UCSD-AML1 (cell line): ENCODE results near the gene LGALS9B.
"Not testable (repeated sequence)": the region's sequence is repeated elsewhere in the genome, so short reads cannot be mapped to it uniquely, and the experiment has no call there.

Experiments
- DNase-seq: peaks from one replicate; lab custom pipeline; 2025; ENCODE audit not compliant: unreplicated experiment; lab: John Stamatoyannopoulos, UW

Gene LGALS9B

DNA sequence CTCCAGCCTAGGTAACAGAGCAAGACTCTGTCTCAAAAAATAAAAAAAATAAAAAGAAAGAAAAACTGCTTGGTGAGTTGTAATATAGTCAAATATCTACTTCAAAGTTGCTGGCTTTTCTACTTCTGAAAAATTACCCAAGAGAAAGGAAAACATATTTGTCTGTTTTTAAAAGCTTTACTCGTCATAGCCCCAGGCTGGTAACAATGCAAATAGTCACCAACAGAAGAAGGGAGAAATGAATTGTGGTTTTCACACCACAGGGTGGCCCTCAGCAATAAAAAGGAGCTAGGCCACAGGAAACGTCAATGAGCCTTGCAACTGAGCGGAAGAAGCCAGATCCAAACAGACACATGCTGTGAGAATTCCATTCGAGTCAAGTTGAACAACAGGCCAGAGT lies 1.8 kb upstream of the LGALS9B start:
- not testable (repeated sequence) for DNase-seq

DNA sequence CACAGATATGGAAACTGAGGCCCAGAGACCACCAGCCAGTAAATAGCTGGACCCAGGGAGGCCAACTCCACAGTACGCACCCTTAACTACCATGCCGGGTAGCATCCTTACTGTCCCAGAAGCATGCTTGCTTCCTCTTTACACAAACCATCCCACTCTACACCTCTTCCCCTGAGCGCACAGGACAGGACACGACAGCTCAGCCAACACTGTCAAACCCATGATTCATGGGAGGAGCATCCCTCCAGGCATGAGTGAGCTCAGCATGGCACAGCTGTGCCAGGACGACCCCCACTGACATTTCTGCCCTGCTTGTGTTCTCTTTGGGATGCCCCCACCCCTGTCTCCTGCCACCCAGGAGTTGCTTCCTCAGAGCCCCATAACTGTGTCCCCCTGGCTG lies 340 bp downstream of the LGALS9B start:
- DNase-seq = not testable (repeated sequence)

DNA sequence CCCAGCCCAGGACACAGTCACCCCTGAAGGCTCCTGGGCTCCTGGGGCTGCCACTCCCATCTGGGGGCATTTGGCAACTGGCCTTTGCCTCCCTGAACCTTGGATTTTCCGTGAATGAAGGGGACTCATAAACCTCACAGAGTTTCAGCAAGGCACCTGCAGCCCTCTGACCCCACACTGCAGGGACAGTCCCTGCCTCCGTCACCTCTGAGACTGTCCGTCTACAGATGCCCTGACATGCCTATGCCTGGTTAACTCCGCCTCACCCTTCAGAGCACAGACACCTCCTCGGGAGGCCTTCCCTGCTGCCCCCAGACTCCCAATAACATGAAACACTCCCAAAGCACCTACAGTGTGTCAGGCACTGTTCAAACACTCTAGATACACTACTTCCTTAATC lies 786 bp downstream of the LGALS9B start:
- DNase-seq = not testable (repeated sequence)

DNA sequence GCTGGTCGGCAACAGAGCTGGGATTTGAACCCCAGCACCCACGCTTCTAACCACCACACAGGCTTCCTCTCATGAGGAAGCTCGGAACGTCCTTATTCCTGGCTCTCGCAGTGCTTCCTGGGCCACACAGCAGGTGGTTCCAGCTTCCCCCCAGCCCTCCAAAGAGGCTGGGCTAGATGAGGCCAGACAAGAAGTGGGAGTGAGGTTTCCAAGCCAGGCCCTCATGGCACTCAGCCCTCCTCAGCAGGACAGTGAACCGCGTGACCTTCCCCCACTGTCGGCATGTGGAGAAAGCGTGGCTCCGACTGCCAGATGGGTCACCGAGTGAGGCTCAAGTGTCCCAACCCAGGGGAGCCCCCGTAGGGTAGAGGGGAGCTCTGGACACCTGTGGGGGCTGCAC lies 1.8 kb downstream of the LGALS9B start:
- DNase-seq = not testable (repeated sequence)

DNA sequence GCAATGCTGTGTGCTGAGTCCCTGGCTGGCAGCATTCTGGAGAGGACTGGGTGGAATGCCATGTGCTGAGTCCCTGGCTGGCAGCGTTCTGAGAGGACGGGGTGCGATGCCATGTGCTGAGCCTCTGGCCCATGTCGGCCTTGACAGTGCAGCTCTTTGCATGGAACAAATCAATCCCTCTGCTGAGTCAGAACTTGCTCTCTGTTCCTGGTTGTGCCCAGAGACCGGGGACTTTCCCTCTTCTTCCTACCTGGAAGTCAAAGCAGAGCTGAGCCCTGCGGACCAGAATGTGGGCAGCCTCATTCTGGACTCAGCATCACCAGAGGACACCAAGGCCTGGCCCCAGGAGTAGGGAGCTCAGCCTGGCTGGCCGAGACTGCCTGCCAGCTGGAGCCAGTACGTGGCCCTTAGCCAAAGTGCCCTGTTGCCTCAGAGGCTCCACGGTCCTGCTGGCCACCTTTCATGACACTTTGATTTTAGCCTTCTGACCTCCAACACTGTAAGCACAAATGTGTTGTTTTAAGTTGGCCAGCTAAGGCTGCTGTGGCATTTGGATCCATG lies 2.4 kb downstream of the LGALS9B start:
- not testable (repeated sequence) for DNase-seq

DNA sequence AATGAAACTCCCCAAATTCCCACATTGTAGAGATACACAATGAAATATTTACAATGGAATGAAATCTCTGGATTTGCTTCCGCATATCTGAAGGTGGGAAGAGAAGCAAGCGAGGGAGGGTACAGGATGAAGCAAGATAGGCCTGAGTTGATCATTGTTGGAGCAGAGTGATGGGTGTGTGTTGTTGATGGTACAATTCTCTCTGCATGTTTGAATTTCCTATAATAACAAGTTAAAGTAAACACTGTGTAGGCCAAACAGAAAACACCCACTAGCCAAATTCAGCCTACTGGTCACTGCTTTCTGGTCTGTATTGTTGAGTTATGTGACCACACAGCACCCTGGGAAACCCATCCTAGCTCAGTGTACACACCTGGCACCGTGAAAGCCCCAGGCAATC lies 5.2 kb downstream of the LGALS9B start:
- DNase-seq = not testable (repeated sequence)

DNA sequence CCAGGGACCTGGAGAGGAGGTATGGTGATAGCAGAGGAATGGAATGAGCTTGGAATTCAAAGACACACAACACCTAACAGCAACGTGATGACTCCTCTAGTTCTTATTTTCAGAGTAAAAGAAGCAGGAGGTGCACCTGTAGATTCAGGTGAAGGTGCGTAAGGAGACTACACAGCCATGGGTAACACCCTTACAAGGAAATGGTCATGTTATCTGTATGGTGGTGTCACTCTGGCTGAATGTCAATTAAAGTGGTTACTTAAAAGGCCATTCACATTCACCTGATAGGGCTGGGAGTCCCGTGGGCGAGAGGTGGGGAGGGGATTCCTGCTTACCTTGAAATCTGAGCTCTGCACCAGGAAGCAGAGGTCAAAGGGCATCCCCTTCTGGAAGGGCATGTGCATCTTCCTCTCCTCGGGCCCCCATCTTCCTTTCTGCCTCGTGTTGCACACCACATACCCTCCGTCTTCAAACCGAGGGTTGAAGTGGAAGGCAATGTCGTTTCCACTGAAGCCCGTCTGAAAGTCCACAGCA lies 9.4 kb downstream of the LGALS9B start:
- DNase-seq = not testable (repeated sequence)

DNA sequence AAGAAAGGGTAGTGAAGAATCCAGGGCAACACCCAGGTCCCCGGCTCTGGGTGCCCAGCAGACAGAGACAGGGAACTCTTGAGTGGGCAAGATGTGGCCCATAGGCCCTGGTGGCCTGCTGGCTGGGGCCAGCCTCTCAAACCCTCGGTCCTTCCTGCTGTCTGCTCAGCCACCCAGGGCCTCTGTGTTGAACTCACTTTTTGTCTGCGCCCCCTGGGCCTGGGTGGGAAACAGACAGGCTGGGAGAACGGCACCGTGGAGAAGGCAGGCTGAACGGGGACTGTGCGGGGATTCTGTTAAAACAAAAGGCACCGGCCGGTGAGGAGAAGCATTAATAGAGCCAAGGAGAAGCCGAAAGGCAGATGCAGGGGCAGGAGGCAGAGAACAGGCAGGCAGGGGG lies 12.2 kb downstream of the LGALS9B start:
- not testable (repeated sequence) for DNase-seq

DNA sequence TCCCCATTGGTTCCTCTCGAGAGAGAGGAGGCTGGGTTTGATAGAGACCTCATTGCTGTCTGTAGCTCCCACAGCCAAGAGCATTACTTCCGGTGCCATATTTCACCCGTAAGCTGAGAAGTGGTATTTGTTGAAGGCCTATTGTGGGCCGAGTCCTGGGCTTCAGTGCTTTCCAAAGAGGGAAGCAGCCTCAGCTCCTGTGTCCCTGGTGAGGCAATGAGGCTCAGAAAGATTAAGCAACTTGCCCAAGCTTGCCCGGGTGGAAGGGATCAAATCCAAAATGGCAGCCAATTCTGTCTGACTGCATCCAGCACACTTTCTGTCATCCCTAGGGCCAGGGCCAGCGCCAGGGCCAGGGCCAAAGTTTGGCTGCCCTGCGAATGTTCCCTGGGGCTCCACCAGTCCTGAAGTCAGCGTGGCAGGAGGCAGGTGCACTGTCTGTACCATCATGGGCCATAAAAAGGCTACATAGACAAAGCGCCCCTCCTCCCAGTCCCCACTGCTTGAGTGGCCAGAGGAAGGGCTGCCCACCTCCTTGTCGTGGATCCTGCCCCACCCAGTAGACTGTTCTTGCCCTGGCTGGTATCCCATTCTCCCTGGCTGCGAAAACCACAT lies 13.4 kb downstream of the LGALS9B start:
- not testable (repeated sequence) for DNase-seq

DNA sequence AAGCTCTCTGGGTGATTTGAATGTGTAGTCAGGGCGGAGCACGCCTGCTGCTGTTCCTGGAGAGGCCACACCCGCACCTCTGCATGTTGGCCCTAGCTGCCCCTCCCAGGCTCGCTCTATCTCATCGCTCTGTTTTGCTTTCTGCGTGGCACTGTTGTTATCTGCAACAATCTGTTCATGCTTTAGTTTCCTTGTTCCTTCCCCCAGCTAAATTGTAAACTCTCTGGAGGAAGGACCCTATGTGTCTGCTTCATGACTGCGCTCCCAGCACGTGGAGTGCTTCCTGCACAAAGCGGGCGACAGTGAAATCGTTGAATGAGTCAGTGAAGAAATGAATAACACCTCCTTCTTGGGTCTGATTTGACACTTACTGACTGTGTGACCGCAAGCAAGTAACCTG lies 16.5 kb downstream of the LGALS9B start:
- not testable (repeated sequence) for DNase-seq

DNA sequence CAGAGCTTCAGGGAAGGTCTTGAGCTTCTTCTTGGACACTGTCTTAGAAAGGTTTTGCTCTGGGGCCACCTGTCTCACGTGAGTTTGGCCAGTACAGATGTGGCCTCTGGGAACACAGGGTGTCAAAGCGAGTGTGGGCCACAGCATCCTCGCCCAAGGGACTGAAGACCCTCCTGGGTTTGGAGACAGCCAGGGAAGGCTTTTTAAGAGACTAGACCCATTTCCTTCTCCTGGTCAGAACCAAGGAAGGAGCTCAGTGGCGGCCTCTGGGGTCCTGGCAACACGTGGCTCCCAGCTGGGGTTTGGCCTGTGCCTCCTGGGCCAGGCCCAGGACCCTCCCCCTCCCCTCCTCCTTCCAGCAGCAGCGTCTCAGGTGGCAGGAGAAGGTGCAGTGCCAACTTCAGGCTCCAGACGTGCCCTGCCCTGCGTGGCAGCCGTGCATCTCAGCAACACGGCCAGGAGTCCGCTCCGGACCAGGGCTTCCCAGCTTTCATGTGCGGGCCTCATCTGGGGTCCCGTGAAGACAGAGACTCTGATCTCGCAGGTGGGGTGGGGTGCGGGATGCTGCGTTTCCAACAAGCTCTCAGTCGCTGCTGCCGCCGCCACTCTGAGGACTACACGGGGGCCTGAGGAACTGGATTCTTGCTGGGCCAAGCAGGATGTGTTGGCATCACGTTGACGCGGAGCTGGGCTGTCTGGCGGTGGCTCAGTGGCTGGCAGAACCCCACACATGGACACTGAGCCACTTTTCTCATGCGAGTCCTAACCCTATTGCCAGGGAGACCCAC lies 19.6 kb downstream of the LGALS9B start:
- not testable (repeated sequence) for DNase-seq

DNA sequence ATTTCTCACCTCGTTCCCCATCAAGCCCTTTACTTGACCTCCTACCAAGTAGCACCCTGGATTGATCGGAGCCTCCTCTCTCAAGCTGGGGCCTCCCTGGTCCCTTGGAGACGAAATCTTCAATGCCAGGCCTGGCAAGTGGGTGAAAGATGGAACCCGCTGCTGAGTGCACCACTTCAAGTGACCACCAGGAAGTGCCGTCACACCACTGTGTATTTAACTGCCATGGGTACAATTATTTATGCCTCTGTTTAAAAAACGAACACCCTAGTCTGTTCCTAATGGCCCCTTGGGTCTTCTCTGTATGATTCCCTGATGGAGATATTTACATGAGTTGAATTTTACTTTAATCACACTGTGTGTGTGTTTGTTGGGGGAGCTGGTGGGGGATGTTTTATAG lies 20.4 kb downstream of the LGALS9B start:
- not testable (repeated sequence) for DNase-seq

DNA sequence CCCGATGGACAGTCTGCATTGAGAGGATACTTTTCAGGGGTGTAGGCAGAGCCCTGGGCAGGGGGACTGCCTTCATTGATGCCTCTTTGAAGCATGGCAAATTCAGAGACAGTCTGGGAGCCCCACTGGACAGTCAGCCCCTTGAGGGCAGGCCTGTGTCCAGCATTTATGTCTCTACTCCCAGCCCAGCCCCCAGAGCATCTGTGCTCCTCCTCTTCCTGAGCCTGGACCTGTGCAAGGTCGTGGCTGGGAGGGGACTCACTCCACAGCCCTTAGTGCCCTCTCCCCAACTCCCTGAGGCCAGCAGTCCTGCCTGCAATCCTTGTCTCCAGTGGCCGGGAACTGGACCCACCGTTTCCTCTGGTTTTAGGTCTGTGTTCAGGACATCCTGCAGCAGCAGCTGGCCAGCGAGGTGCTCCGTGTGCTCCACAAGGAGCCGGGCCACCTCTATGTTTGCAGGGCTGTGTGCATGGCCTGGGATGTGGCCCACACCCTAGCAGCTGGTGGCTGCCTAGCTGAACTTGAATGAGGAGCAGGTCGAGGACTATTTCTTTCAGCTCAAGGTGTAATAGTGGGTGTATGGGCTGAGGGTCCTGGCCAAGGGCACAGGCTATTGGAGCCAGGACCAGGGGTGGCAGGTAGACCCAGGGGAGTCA lies 22.6 kb downstream of the LGALS9B start:
- not testable (repeated sequence) for DNase-seq

DNA sequence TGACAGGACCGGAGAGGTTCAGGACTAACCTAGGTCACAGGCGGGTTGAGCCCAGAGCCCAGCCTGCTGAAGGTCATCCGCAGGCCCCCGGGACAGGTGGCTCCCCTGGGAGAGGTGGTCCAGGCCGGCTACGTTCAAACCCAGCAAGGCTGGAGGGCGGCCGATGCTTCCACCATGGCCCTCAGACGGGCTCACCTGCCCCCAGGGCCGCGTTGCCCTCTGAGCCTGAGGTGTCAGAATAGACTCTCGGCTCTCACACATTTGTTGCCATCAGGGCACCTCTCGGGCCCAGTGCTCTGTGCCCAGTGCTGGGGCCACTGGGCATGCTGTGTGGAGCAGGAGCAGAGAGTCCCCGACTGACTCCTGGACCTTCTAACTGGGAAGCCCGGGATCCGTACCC lies 23.2 kb downstream of the LGALS9B start:
- not testable (repeated sequence) for DNase-seq

DNA sequence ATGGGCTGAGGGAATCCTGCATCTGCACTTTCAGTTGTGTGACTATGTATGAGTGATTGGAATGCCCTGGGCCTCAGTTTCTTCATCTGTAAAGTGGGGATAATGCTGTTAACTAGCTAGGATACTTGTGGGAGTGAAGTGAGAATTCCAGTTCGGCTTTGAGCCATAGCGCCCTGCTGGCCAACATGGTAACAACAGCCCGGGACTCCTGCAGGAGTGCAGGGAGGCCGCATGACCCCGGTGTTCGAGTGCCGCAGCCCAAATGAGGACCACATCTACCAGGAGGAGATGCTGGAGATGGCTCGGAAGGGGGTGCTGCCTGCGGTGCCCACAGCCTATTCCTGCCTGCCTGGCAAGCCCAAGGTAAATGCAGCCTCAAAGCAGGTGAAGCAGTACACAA lies 23.7 kb downstream of the LGALS9B start:
- not testable (repeated sequence) for DNase-seq

DNA sequence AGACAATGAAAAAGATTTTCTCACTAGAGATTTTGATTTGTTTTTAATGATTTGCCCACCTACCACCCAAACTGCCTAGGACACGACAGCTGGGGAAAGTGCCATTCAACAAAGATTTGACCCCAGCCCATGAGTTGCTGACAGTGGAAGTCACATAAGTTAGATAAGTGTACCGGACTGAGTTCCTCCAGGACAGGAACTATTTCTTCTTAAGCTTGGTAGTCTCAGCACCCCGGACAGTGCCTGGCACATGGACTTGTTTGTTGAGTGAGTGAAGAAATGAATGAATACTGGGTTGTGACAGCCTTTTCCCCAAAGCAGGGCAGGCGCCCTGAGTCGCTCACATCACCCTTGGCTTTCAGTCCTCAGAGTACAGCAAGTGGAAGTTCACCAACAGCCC lies 26.7 kb downstream of the LGALS9B start:
- not testable (repeated sequence) for DNase-seq

DNA sequence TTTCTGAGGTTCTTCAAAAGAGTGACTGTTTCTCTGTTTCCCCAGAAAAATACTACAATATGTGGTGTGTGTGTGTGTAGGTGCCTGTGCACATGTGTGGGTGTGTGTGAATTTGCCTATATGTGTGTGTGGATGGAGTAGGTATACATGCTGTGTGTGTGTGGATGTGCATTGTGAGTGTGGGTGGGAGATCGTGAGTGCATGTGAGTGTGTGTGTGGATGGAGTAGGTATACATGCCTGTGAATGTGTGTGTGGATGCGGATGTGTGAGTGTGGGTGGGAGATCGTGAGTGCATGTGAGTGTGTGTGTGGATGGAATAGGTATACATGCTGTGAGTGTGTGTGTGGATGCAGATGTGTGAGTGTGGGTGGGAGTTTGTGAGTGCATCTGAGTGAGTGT lies 32.2 kb downstream of the LGALS9B start:
- not testable (repeated sequence) for DNase-seq

DNA sequence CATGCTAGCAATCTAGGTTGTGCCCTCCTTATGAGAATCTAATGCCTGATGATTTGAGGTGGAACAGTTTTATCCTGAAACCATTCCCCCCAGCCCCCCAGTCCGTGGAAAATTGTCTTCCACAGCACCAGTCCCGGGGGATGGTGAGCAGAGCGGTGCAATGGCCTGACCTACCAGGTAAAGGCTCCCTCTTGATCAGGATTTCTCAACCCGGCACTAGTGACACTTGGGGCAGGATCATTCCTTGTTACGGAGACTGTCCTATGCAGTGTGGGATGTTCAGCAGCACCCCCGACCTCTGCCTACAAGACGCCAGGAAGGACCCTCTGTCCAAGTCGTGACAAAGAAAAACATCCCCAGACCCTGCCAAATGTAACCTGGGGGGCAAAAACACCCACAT lies 34.0 kb downstream of the LGALS9B start:
- DNase-seq = not testable (repeated sequence)

DNA sequence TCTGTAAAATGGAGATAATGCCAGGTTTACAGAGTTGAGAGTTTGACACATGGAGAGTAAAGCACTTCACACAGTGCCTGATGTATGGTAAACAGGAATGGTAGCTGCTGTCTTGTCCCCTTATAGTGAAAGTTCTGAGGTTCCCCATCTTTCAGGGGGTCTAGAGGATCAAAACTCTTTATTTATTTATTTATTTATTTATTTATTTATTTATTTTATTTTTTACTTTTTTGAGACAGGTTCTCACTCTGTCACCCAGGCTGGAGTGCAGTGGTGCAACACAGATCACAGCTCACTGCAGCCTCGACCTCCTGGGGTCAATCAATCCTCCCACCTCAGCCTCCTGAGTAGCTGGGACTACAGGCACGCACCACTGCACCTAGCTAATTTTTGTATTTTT lies 40.1 kb downstream of the LGALS9B start:
- not testable (repeated sequence) for DNase-seq

DNA sequence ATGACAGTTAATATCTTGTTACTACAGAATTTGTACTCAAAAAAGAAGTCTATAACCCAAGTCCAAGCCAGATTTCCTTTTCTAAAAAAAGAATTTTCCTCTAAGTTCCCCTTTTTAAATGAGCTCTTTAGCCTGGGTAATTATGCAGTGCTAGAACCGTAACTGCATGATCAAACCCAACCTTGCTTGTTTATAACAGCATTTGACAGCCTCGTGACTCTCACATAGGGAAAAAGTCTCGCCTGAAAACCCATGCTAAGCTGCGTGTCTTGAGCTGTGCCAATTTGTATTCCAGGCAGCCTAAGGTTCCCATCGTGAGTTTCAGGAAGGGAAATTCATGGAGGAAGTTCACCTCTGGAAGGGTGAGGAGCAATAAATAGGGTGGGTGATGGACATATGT lies 44.5 kb downstream of the LGALS9B start:
- DNase-seq = not testable (repeated sequence)

DNA sequence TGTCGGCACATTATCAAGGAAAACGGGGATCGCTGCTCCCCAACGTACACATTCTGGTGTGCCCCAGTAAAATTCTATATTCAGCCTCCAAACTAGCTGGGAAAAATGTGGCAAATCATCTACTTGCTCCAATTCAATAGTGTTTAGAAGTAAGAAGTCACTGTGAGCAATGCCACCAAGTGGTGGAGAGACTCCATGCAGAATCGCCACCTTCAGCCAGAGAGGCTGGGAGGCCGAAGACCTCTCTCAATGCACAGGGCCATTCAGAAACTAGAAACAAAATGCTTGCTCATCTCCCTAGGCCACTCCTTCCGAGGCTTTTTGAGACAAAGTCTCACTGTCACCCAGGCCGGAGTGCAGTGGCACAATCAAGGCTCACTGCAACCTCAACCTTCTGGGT lies 48.5 kb downstream of the LGALS9B start:
- DNase-seq = not testable (repeated sequence)
